ENCODE measurements around the gene UBLCP1. TPM values are rescaled to one million over a fixed set of nuclear protein-coding genes. Genes with fewer than 3 reads are reported as not detected.

Gene UBLCP1
- total and polyA plus RNA-seq, 2 of the 8 experiments (the other 6 are each of a cell fraction or from before 2014, with no cell fraction given), result 13.0 to 40.9 TPM

- no peak overlapping the region for H3K23ac ChIP-seq (ENCODE audit: insufficient read length)
- H3K36me3 ChIP-seq (ENCODE audit: control insufficient read depth in 2 of 4, insufficient read depth in 4 of 4, low read length in 3 of 4), result no peaks in the 10 kb centered on the region
- no peak overlapping the region for H4K5ac ChIP-seq (ENCODE audit: insufficient read length, low read depth, low read length)
- H2BK120ac ChIP-seq (replicated peaks; ENCODE audit: low read depth, low read length), result no peak overlapping the region
- H3K79me2 ChIP-seq (ENCODE audit: control insufficient read depth in 1 of 2, insufficient read depth in 2 of 2, low read length in 2 of 2), result no peaks in the 10 kb centered on the region
- H4K20me1 ChIP-seq (replicated peaks in 1 of 2; ENCODE audit: control insufficient read depth in 1 of 2, insufficient read depth in 2 of 2, low read length in 2 of 2), result no peaks in the 10 kb centered on the region
- no peak overlapping the region for H2BK15ac ChIP-seq (ENCODE audit: low read length)
- FAIRE-seq, result no peak
- H3K23me2 ChIP-seq (ENCODE audit: low read depth, low read length), result no peaks in the 10 kb centered on the region; the same call in 1 of the 2 replicates
- no peak overlapping the region for H2BK5ac ChIP-seq (ENCODE audit: low read depth, low read length)
- no peak overlapping the region for H2AK5ac ChIP-seq (ENCODE audit: low read depth, low read length)
- WGBS, 2 experiments (ENCODE audit: extremely low coverage in 1 of 2, insufficient coverage in 1 of 2, insufficient read length in 1 of 2, insufficient replicate concordance in 2 of 2, low coverage in 1 of 2, low lambda C conversion rate in 2 of 2, missing lambda C conversion rate in 1 of 2), result 81% methylated on average over 2 of the region's 2 CpGs; no CpG with 5 or more reads in 1 of the 2 experiments
- H3K79me1 ChIP-seq (ENCODE audit: low read depth, low read length), result no peaks in the 10 kb centered on the region
- no peak overlapping the region for H2BK20ac ChIP-seq (ENCODE audit: low read length)
- TF ChIP-seq FOSL1 (IDR thresholded peaks at IDR 0.05; ENCODE audit: insufficient read depth, low read depth, low read length), result no peak
- TF ChIP-seq TEAD4 (IDR thresholded peaks at IDR 0.05; ENCODE audit: low read depth, low read length), result no peak
- TF ChIP-seq EGR1 (IDR thresholded peaks at IDR 0.05; ENCODE audit: borderline replicate concordance, low read depth, low read length), result no peak
- no peak for TF ChIP-seq TAF7 (optimal IDR thresholded peaks at IDR 0.05; ENCODE audit: borderline replicate concordance, low read depth, low read length)
- no peak for TF ChIP-seq ASH2L (IDR thresholded peaks at IDR 0.05; ENCODE audit: low read length)
- TF ChIP-seq YY1 (IDR thresholded peaks at IDR 0.05; ENCODE audit: low read depth, low read length), result no peak
- no peak for TF ChIP-seq SUZ12 (IDR thresholded peaks at IDR 0.05; ENCODE audit: low read length)
- TF ChIP-seq, protein P1, sequence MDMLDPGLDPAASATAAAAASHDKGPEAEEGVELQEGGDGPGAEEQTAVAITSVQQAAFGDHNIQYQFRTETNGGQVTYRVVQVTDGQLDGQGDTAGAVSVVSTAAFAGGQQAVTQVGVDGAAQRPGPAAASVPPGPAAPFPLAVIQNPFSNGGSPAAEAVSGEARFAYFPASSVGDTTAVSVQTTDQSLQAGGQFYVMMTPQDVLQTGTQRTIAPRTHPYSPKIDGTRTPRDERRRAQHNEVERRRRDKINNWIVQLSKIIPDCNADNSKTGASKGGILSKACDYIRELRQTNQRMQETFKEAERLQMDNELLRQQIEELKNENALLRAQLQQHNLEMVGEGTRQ (IDR thresholded peaks at IDR 0.05; ENCODE audit: low read length), result no peak
- no peak for TF ChIP-seq MAX (IDR thresholded peaks at IDR 0.05)
- no peak for TF ChIP-seq NRF1 (IDR thresholded peaks at IDR 0.05; ENCODE audit: low read depth, low read length)
- no peak for TF ChIP-seq KDM5A (IDR thresholded peaks at IDR 0.05; ENCODE audit: low read length)
- H3K18ac ChIP-seq (ENCODE audit: extremely low read depth, low read length), result no peak overlapping the region
- ChIA-PET POLR2A (ENCODE audit: partially characterized antibody) (no interaction called here), CTCF (ENCODE audit: partially characterized antibody) (no interaction called here)
- H3K4me3 ChIP-seq (ENCODE audit: extremely low read depth in 1 of 4, insufficient read depth in 2 of 4, low read depth in 3 of 4, low read length in 4 of 4), result no peak overlapping the region
- DNase-seq (ENCODE audit: low read depth in 1 of 2, low spot score in 2 of 2), result no peak
- no peak overlapping the region for H3K4me2 ChIP-seq (ENCODE audit: insufficient read depth in 1 of 2, low read depth in 2 of 2, low read length in 2 of 2)
- no peak overlapping the region for H4K91ac ChIP-seq (replicated peaks; ENCODE audit: insufficient read length, low read length)
- H3K4me1 ChIP-seq (replicated peaks in 1 of 4; ENCODE audit: control insufficient read depth in 3 of 4, insufficient read depth in 4 of 4, low read length in 3 of 4), result no peaks in the 10 kb centered on the region
- H3K9ac ChIP-seq (replicated peaks in 1 of 4; ENCODE audit: extremely low read depth in 1 of 4, low read depth in 3 of 4, low read length in 3 of 4), result no peak overlapping the region
- H3K9me3 ChIP-seq (ENCODE audit: insufficient read depth in 2 of 2, low read depth in 1 of 2, low read length in 1 of 2), result no peaks in the 10 kb centered on the region
- H2BK12ac ChIP-seq (ENCODE audit: low read depth, low read length), result no peak overlapping the region
- peaks cover 0 to 3% (median 0%) of the 10 kb centered on the region in 4 experiments; a peak in 2 of 7 replicates for H3K27me3 ChIP-seq (replicated peaks in 1 of 4; ENCODE audit: control insufficient read depth in 3 of 4, extremely low read depth in 1 of 4, insufficient read depth in 3 of 4, low read length in 3 of 4)
- H3K4ac ChIP-seq (replicated peaks; ENCODE audit: insufficient read length, low read depth, low read length), result no peak overlapping the region
- no peak overlapping the region for H3K56ac ChIP-seq (replicated peaks; ENCODE audit: insufficient read length, low read depth, low read length)
- H3K14ac ChIP-seq (ENCODE audit: insufficient read length), result no peak overlapping the region
- no peak overlapping the region for H3K27ac ChIP-seq (ENCODE audit: low read depth, low read length)
- H4K8ac ChIP-seq (ENCODE audit: extremely low read depth, insufficient read depth, low read length), result no peak overlapping the region
- no peak overlapping the region for H2AFZ ChIP-seq (ENCODE audit: low read length)
Measured at GRCh38 chr5:159241946-159242552, 21.0 kb upstream of the UBLCP1 start.

Measured in H1 (cell line).